GM12878 (cell line): ENCODE results near the gene FMC1. TPM values are rescaled to one million over a fixed set of nuclear protein-coding genes. Genes with fewer than 3 reads are reported as not detected.

Experiments
- ATAC-seq: fragments of 200-7000 bp; cut with Tn5 transposase; 3 replicates; pipeline ENCODE4 v1.9.1; 2020; ENCODE audit warnings: mild to moderate bottlenecking, moderate library complexity
- BruUV-seq: library from RNA; stranded (reverse); fragments of 400-500 nt; replicated peaks from 2 replicates; lab custom pipeline; 2021; lab: Mats Ljungman, UMichigan
- CTCF ChIA-PET: fragments of 300-600 bp; sonication (Branson Sonifier 250); formaldehyde crosslinking; extraction: SDS; loops from one replicate; lab custom pipeline; 2021; ENCODE audit warnings: inconsistent platforms; lab: Yijun Ruan, JAX
- POLR2A ChIA-PET: fragments of 350-600 bp; formaldehyde crosslinking; extraction: SDS; loops from one replicate; lab custom pipeline; 2021; ENCODE audit warnings: inconsistent platforms; lab: Charles Lee
- RAD21 ChIA-PET: fragments of 300-600 bp; sonication (Branson Sonifier 250); formaldehyde crosslinking; loops from one replicate; lab custom pipeline; 2023; ENCODE audit warnings: antibody characterized with exemption; ENCODE audit not compliant: unreplicated experiment; lab: Charles Lee
- SMC1A ChIA-PET: fragments of 300-600 bp; sonication (Branson Sonifier 250); formaldehyde crosslinking; loops from one replicate; lab custom pipeline; 2023; ENCODE audit not compliant: unreplicated experiment, uncharacterized antibody; lab: Charles Lee
- DNase-seq: peaks from one replicate; pipeline ENCODE4 v3.0.0-alpha.2; 2011; ENCODE audit warnings: low read depth, low spot score
- FAIRE-seq: peaks from 3 replicates; lab custom pipeline; 2011; peaks lifted over from hg19 to GRCh38; lab: Jason Lieb, UNC
- H2AFZ ChIP-seq: 2 replicates; pipeline ENCODE4 v1.6.0; 2011; ENCODE audit warnings: low read depth, low read length, control low read depth; ENCODE audit not compliant: control insufficient read depth
- H3K27ac ChIP-seq: 2 replicates; pipeline ENCODE4 v1.5.1; 2011; ENCODE audit warnings: control low read depth; ENCODE audit not compliant: control insufficient read depth, insufficient read depth
- H3K27me3 ChIP-seq, 2 experiments: replicated peaks in 1 of 2; 2 replicates each; pipeline versions ENCODE4 v1.6.0 to v1.6.1; 2011; ENCODE audit warnings: low read length in 1 of 2; ENCODE audit not compliant: control insufficient read depth in 2 of 2, insufficient read depth in 2 of 2
- H3K36me3 ChIP-seq, 2 experiments: 2 replicates each; pipeline ENCODE4 v1.5.1; 2011; ENCODE audit warnings: low read length in 1 of 2; ENCODE audit not compliant: control insufficient read depth in 2 of 2, insufficient read depth in 2 of 2
- H3K4me1 ChIP-seq: 2 replicates; pipeline ENCODE4 v1.6.1; 2011; ENCODE audit warnings: mild to moderate bottlenecking, low read length, moderate library complexity, mixed read lengths; ENCODE audit not compliant: control insufficient read depth, insufficient read depth
- H3K4me2 ChIP-seq: 2 replicates; pipeline ENCODE4 v1.6.0; 2011; ENCODE audit warnings: control low read depth; ENCODE audit not compliant: control insufficient read depth, insufficient read depth
- H3K4me3 ChIP-seq: fragments of 200-600 bp; sonication (generic); 2 replicates; pipeline ENCODE4 v1.5.1; 2016
- H3K79me2 ChIP-seq: 2 replicates; pipeline ENCODE4 v1.6.0; 2011; ENCODE audit warnings: low read length; ENCODE audit not compliant: control insufficient read depth, insufficient read depth
- H3K9ac ChIP-seq: 2 replicates; pipeline ENCODE4 v1.8.0; 2011; ENCODE audit warnings: low read length, control low read depth, mixed read lengths; ENCODE audit not compliant: control insufficient read depth, insufficient read depth
- H3K9me3 ChIP-seq: replicated peaks from 3 replicates; pipeline ENCODE4 v1.5.1; 2011; ENCODE audit warnings: mild to moderate bottlenecking, low read length; ENCODE audit not compliant: control insufficient read depth, insufficient read depth
- H4K20me1 ChIP-seq: 2 replicates; pipeline ENCODE4 v1.6.0; 2011; ENCODE audit not compliant: control insufficient read depth, insufficient read depth
- ASH2L ChIP-seq: fragments of 300-600, 200-600 bp; sonication (generic); IDR thresholded peaks from 2 replicates; pipeline ENCODE4 v1.6.1; 2017; ENCODE audit warnings: low read depth, mild to moderate bottlenecking, borderline replicate concordance
- FOXM1 ChIP-seq: IDR thresholded peaks from 2 replicates; pipeline ENCODE4 v1.6.1; 2012; ENCODE audit warnings: low read depth, mild to moderate bottlenecking, inconsistent platforms, low read length, moderate library complexity
- GATAD2B ChIP-seq: fragments of 450-650 bp; conservative IDR thresholded peaks from 2 replicates; pipeline ENCODE4 v1.6.1; 2017; ENCODE audit warnings: low read depth, mild to moderate bottlenecking, moderate library complexity
- NRF1 ChIP-seq: conservative IDR thresholded peaks from 2 replicates; pipeline ENCODE4 v1.6.1; 2011; ENCODE audit warnings: mild to moderate bottlenecking, low read depth, low read length, improper control_type of control experiment
- RELA ChIP-seq: fragments of 450-650 bp; IDR thresholded peaks from 2 replicates; pipeline ENCODE4 v1.8.0; 2014; ENCODE audit warnings: borderline replicate concordance; ENCODE audit not compliant: partially characterized antibody
- REST ChIP-seq: IDR thresholded peaks from 2 replicates; pipeline ENCODE4 v1.6.1; 2012; ENCODE audit warnings: mild to moderate bottlenecking, low read depth, low read length
- SMAD5 ChIP-seq: IDR thresholded peaks from 2 replicates; pipeline ENCODE4 v1.6.1; 2016; ENCODE audit warnings: antibody characterized with exemption, low read depth
- SREBF2 ChIP-seq: IDR thresholded peaks from 2 replicates; pipeline ENCODE4 v1.6.1; 2012; ENCODE audit warnings: mild to moderate bottlenecking, low read length
- TCF3 ChIP-seq: IDR thresholded peaks from 2 replicates; pipeline ENCODE4 v1.6.1; 2012; ENCODE audit warnings: low read depth, mild to moderate bottlenecking, low read length, borderline replicate concordance; ENCODE audit not compliant: insufficient read depth
- ZNF207 ChIP-seq: fragments of 450-650 bp; IDR thresholded peaks from 2 replicates; pipeline ENCODE4 v1.6.1; 2014; ENCODE audit warnings: antibody characterized with exemption, mild to moderate bottlenecking, borderline replicate concordance
- WGBS: methylation state at CpG from one replicate; pipeline ENCODE4 v1.1.6; 2016; ENCODE audit warnings: low lambda C conversion rate; ENCODE audit not compliant: insufficient replicate concordance, insufficient coverage; ENCODE audit errors: missing lambda C conversion rate; 5-methylcytosine and 5-hydroxymethylcytosine counted together
- in situ Hi-C: fragments of 300-500 bp; cut with MboI; formaldehyde crosslinking; loops from 9 replicates; pipeline ENCODE4 v1.14.3; 2018; ENCODE audit warnings: mixed read lengths
- intact Hi-C: fragments of 100-400 bp; cut with micrococcal nuclease; formaldehyde crosslinking; loops from one replicate; pipeline ENCODE4 v1.14.2; 2022; ENCODE audit not compliant: unreplicated experiment
- polyA plus RNA-seq, 11 experiments: library from polyadenylated mRNA; depleted of rRNA in 4 of 11; unstranded in 6 of 11; stranded (reverse) in 5 of 11; fragments of >200 nt; fragmentation: Nextera tagmentation in 4 of 11; fragmentation: Illumina TruSeq in 1 of 11; extraction: Ambion mirVana in 4 of 11; extraction: Trizol in 1 of 11; gene quantifications; 1 replicate in 1 of 11; 2 replicates in 10 of 11; pipeline versions ENCODE4 v1.2.1 to v1.2.3, GENCODE V29; 2011 to 2016; ENCODE audit warnings: inconsistent platforms in 2 of 11, missing spikeins in 2 of 11, low read depth in 1 of 11
- total RNA-seq, 4 experiments: library from RNA; depleted of rRNA in 3 of 4; stranded (reverse); fragments of >200 nt in 3 of 4; fragmentation: Illumina TruSeq in 1 of 4; extraction: Trizol in 1 of 4; gene quantifications; 2 replicates each; pipeline versions ENCODE4 v1.2.1 to v1.2.3, GENCODE V29; 2013 to 2021
- TF ChIP-seq, protein P1 (sequence below): fragments of 150-350 bp; IDR thresholded peaks from 2 replicates; pipeline ENCODE4 v1.6.1; 2016; ENCODE audit warnings: low read depth, low read length
- TF ChIP-seq, protein P2 (sequence below): fragments of 450-650 bp; IDR thresholded peaks from 2 replicates; pipeline ENCODE4 v1.6.1; 2018; ENCODE audit warnings: mild to moderate bottlenecking, low read depth, moderate library complexity; ENCODE audit not compliant: partially characterized antibody
- TF ChIP-seq, protein P3 (sequence below): fragments of 450-650 bp; IDR thresholded peaks from 2 replicates; pipeline ENCODE4 v1.6.1; 2017; ENCODE audit warnings: borderline replicate concordance

FMC1 gene
- total and polyA plus RNA-seq, 10 of the 15 experiments (the other 5 are each of a cell fraction or from before 2014, with no cell fraction given), result 4.2 to 60.4 (median 15.6) TPM

- DNase-seq (no peak), FAIRE-seq (no peak), ATAC-seq (no peak)
- Histone ChIP-seq H3K9me3 (no peaks in the 10 kb centered on the region), H3K27me3 (no peaks in the 10 kb centered on the region), H3K36me3 (peaks cover 2 to 34% of the 10 kb centered on the region in 2 experiments), H3K4me2 (no peak overlapping the region), H2AFZ (no peak overlapping the region), H3K27ac (no peak overlapping the region), H3K4me3 (no peak overlapping the region), H3K4me1 (no peaks in the 10 kb centered on the region), H3K79me2 (peaks cover 26% of the 10 kb centered on the region), H4K20me1 (no peaks in the 10 kb centered on the region), H3K9ac (no peak overlapping the region)
- BruUV-seq, result no TSS peak
- ChIA-PET SMC1A (no interaction called here), POLR2A (interaction anchor here (0.6 kb wide), 2 partner anchors 191 to 285 kb away, joined by 3 to 6 read pairs; no protein-coding TSS in a partner anchor), CTCF (interaction anchor here (0.9 kb wide), 1 partner anchor 45 kb away, joined by 4 read pairs; no protein-coding TSS in a partner anchor), RAD21 (no interaction called here)
- in situ Hi-C loops, result no loop called here
- intact Hi-C loops, result no loop called here
- whole genome bisulfite sequencing, result 100% methylated on average over 2 of the region's 2 CpGs
- TF ChIP-seq SMAD5, result no peak
- TF ChIP-seq, protein P1, sequence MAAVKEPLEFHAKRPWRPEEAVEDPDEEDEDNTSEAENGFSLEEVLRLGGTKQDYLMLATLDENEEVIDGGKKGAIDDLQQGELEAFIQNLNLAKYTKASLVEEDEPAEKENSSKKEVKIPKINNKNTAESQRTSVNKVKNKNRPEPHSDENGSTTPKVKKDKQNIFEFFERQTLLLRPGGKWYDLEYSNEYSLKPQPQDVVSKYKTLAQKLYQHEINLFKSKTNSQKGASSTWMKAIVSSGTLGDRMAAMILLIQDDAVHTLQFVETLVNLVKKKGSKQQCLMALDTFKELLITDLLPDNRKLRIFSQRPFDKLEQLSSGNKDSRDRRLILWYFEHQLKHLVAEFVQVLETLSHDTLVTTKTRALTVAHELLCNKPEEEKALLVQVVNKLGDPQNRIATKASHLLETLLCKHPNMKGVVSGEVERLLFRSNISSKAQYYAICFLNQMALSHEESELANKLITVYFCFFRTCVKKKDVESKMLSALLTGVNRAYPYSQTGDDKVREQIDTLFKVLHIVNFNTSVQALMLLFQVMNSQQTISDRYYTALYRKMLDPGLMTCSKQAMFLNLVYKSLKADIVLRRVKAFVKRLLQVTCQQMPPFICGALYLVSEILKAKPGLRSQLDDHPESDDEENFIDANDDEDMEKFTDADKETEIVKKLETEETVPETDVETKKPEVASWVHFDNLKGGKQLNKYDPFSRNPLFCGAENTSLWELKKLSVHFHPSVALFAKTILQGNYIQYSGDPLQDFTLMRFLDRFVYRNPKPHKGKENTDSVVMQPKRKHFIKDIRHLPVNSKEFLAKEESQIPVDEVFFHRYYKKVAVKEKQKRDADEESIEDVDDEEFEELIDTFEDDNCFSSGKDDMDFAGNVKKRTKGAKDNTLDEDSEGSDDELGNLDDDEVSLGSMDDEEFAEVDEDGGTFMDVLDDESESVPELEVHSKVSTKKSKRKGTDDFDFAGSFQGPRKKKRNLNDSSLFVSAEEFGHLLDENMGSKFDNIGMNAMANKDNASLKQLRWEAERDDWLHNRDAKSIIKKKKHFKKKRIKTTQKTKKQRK, result no peak
- no peak for TF ChIP-seq ZNF207
- no peak for TF ChIP-seq ASH2L
- no peak for TF ChIP-seq TCF3
- TF ChIP-seq SREBF2, result no peak
- TF ChIP-seq GATAD2B, result no peak
- TF ChIP-seq RELA, result no peak
- TF ChIP-seq NRF1, result no peak
- no peak for TF ChIP-seq REST
- no peak for TF ChIP-seq FOXM1
- TF ChIP-seq, protein P2, sequence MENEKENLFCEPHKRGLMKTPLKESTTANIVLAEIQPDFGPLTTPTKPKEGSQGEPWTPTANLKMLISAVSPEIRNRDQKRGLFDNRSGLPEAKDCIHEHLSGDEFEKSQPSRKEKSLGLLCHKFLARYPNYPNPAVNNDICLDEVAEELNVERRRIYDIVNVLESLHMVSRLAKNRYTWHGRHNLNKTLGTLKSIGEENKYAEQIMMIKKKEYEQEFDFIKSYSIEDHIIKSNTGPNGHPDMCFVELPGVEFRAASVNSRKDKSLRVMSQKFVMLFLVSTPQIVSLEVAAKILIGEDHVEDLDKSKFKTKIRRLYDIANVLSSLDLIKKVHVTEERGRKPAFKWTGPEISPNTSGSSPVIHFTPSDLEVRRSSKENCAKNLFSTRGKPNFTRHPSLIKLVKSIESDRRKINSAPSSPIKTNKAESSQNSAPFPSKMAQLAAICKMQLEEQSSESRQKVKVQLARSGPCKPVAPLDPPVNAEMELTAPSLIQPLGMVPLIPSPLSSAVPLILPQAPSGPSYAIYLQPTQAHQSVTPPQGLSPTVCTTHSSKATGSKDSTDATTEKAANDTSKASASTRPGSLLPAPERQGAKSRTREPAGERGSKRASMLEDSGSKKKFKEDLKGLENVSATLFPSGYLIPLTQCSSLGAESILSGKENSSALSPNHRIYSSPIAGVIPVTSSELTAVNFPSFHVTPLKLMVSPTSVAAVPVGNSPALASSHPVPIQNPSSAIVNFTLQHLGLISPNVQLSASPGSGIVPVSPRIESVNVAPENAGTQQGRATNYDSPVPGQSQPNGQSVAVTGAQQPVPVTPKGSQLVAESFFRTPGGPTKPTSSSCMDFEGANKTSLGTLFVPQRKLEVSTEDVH, result no peak
- TF ChIP-seq, protein P3, sequence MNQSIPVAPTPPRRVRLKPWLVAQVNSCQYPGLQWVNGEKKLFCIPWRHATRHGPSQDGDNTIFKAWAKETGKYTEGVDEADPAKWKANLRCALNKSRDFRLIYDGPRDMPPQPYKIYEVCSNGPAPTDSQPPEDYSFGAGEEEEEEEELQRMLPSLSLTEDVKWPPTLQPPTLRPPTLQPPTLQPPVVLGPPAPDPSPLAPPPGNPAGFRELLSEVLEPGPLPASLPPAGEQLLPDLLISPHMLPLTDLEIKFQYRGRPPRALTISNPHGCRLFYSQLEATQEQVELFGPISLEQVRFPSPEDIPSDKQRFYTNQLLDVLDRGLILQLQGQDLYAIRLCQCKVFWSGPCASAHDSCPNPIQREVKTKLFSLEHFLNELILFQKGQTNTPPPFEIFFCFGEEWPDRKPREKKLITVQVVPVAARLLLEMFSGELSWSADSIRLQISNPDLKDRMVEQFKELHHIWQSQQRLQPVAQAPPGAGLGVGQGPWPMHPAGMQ, result no peak
These were observed 48.6 kb downstream of the FMC1 start for GRCh38 chr7:139389774-139390173.
